H1 (cell line): ENCODE measurements around the gene EFEMP1. TPM values are rescaled to one million over a fixed set of nuclear protein-coding genes. Genes with fewer than 3 reads are reported as not detected.

Experiments
- CTCF ChIA-PET: fragments of 300-600 bp; sonication (Branson Sonifier 250); formaldehyde crosslinking; loops from one replicate; lab custom pipeline; 2021; ENCODE audit not compliant: partially characterized antibody; lab: Charles Lee
- POLR2A ChIA-PET: fragments of 300-600 bp; sonication (Branson Sonifier 250); formaldehyde crosslinking; loops from one replicate; lab custom pipeline; 2021; ENCODE audit warnings: inconsistent platforms; ENCODE audit not compliant: partially characterized antibody; lab: Charles Lee
- DNase-seq, 2 experiments: peaks; one replicate each; pipeline versions ENCODE4 v3.0.0 to v3.0.0-alpha.2; 2010 to 2022; ENCODE audit warnings: low spot score in 2 of 2, low read depth in 1 of 2, mixed read lengths in 1 of 2
- FAIRE-seq: peaks from 2 replicates; lab custom pipeline; 2011; peaks lifted over from hg19 to GRCh38; lab: Jason Lieb, UNC
- H2AFZ ChIP-seq: 2 replicates; pipeline ENCODE4 v1.8.1; 2012; ENCODE audit warnings: low read length, inconsistent platforms
- H2AK5ac ChIP-seq: 2 replicates; pipeline ENCODE4 v1.6.1; 2013; ENCODE audit warnings: low read depth, low read length
- H2BK120ac ChIP-seq: replicated peaks from 2 replicates; pipeline ENCODE3; 2013; ENCODE audit warnings: low read depth, low read length, inconsistent platforms
- H2BK12ac ChIP-seq: 2 replicates; pipeline ENCODE4 v1.6.1; 2013; ENCODE audit warnings: low read depth, low read length
- H2BK15ac ChIP-seq: 2 replicates; pipeline ENCODE4 v1.6.1; 2013; ENCODE audit warnings: low read length
- H2BK20ac ChIP-seq: 2 replicates; pipeline ENCODE4 v1.6.1; 2013; ENCODE audit warnings: low read length
- H2BK5ac ChIP-seq: 2 replicates; pipeline ENCODE4 v1.6.1; 2013; ENCODE audit warnings: low read depth, low read length
- H3K14ac ChIP-seq: 2 replicates; pipeline ENCODE4 v1.6.1; 2013; ENCODE audit warnings: inconsistent platforms; ENCODE audit not compliant: insufficient read length
- H3K18ac ChIP-seq: 2 replicates; pipeline ENCODE4 v1.6.1; 2013; ENCODE audit warnings: low read length; ENCODE audit errors: extremely low read depth
- H3K23ac ChIP-seq: 2 replicates; pipeline ENCODE4 v1.6.1; 2013; ENCODE audit warnings: inconsistent platforms; ENCODE audit not compliant: insufficient read length
- H3K23me2 ChIP-seq: 2 replicates; pipeline ENCODE4 v1.6.1; 2013; ENCODE audit warnings: low read depth, low read length
- H3K27ac ChIP-seq: 2 replicates; pipeline ENCODE4 v1.6.1; 2011; ENCODE audit warnings: low read depth, low read length, inconsistent platforms
- H3K27me3 ChIP-seq, 4 experiments: replicated peaks in 1 of 4; 1 replicate in 1 of 4; 2 replicates in 3 of 4; pipeline versions ENCODE4 v1.6.1 to v1.8.1; 2011 to 2013; ENCODE audit warnings: low read length in 3 of 4, mild to moderate bottlenecking in 3 of 4, inconsistent platforms in 2 of 4, mixed read lengths in 2 of 4, moderate library complexity in 1 of 4; ENCODE audit not compliant: control insufficient read depth in 3 of 4, insufficient read depth in 3 of 4; ENCODE audit errors: extremely low read depth in 1 of 4
- H3K36me3 ChIP-seq, 4 experiments: 2 replicates each; pipeline versions ENCODE4 v1.6.1 to v1.8.1; 2011 to 2013; ENCODE audit warnings: mild to moderate bottlenecking in 4 of 4, low read length in 3 of 4, moderate library complexity in 2 of 4, control low read depth in 1 of 4, inconsistent platforms in 1 of 4; ENCODE audit not compliant: insufficient read depth in 4 of 4, control insufficient read depth in 2 of 4
- H3K4ac ChIP-seq: replicated peaks from 2 replicates; pipeline ENCODE3; 2013; ENCODE audit warnings: low read length, low read depth, mixed read lengths, inconsistent platforms; ENCODE audit not compliant: insufficient read length
- H3K4me1 ChIP-seq, 4 experiments: replicated peaks in 1 of 4; 1 replicate in 1 of 4; 2 replicates in 3 of 4; pipeline versions ENCODE4 v1.6.1 to v1.8.1; 2011 to 2013; ENCODE audit warnings: low read length in 3 of 4, inconsistent platforms in 2 of 4, mixed read lengths in 1 of 4; ENCODE audit not compliant: insufficient read depth in 4 of 4, control insufficient read depth in 3 of 4
- H3K4me2 ChIP-seq, 2 experiments: 2 replicates each; pipeline versions ENCODE4 v1.6.1 to v1.8.1; 2011 to 2013; ENCODE audit warnings: low read depth in 2 of 2, low read length in 2 of 2, control low read depth in 1 of 2, inconsistent platforms in 1 of 2, mild to moderate bottlenecking in 1 of 2; ENCODE audit not compliant: insufficient read depth in 1 of 2
- H3K4me3 ChIP-seq, 4 experiments: fragments of 200-600, 300-600 bp in 1 of 4; sonication (generic), shearing (Covaris generic), sonication (Bioruptor Twin) in 1 of 4; 2 replicates each; pipeline versions ENCODE4 v1.5.1 to v1.8.1; 2011 to 2016; ENCODE audit warnings: low read length in 4 of 4, low read depth in 3 of 4, control low read depth in 2 of 4, inconsistent platforms in 2 of 4, mild to moderate bottlenecking in 2 of 4, mixed read lengths in 1 of 4, moderate library complexity in 1 of 4; ENCODE audit not compliant: insufficient read depth in 2 of 4; ENCODE audit errors: extremely low read depth in 1 of 4
- H3K56ac ChIP-seq: replicated peaks from 2 replicates; pipeline ENCODE3; 2013; ENCODE audit warnings: low read depth, mild to moderate bottlenecking, mixed read lengths, low read length, inconsistent platforms; ENCODE audit not compliant: insufficient read length
- H3K79me1 ChIP-seq: 2 replicates; pipeline ENCODE4 v1.6.1; 2013; ENCODE audit warnings: low read depth, low read length, control low read depth
- H3K79me2 ChIP-seq, 2 experiments: 2 replicates each; pipeline versions ENCODE4 v1.6.1 to v1.8.1; 2012 to 2013; ENCODE audit warnings: low read length in 2 of 2, mild to moderate bottlenecking in 2 of 2, inconsistent platforms in 1 of 2; ENCODE audit not compliant: insufficient read depth in 2 of 2, control insufficient read depth in 1 of 2
- H3K9ac ChIP-seq, 4 experiments: replicated peaks in 1 of 4; 1 replicate in 1 of 4; 2 replicates in 3 of 4; pipeline versions ENCODE4 v1.6.1 to v1.8.1; 2011 to 2013; ENCODE audit warnings: low read depth in 3 of 4, low read length in 3 of 4, control low read depth in 2 of 4, mild to moderate bottlenecking in 2 of 4, moderate library complexity in 2 of 4, inconsistent platforms in 1 of 4; ENCODE audit errors: extremely low read depth in 1 of 4
- H3K9me3 ChIP-seq, 2 experiments: 2 replicates each; pipeline versions ENCODE4 v1.6.1 to v1.8.1; 2012 to 2013; ENCODE audit warnings: mild to moderate bottlenecking in 2 of 2, moderate library complexity in 2 of 2, control low read depth in 1 of 2, inconsistent platforms in 1 of 2, low read depth in 1 of 2, low read length in 1 of 2, mixed read lengths in 1 of 2; ENCODE audit not compliant: insufficient read depth in 2 of 2
- H4K20me1 ChIP-seq, 2 experiments: replicated peaks in 1 of 2; 2 replicates each; pipeline versions ENCODE3 to v1.8.1; 2011 to 2013; ENCODE audit warnings: inconsistent platforms in 2 of 2, low read length in 2 of 2, mild to moderate bottlenecking in 1 of 2; ENCODE audit not compliant: insufficient read depth in 2 of 2, control insufficient read depth in 1 of 2
- H4K5ac ChIP-seq: 2 replicates; pipeline ENCODE4 v1.6.1; 2013; ENCODE audit warnings: low read length, low read depth, mixed read lengths, inconsistent platforms; ENCODE audit not compliant: insufficient read length
- H4K8ac ChIP-seq: 2 replicates; pipeline ENCODE4 v1.8.0; 2013; ENCODE audit warnings: mild to moderate bottlenecking, moderate library complexity, low read length, inconsistent platforms; ENCODE audit not compliant: insufficient read depth; ENCODE audit errors: extremely low read depth
- H4K91ac ChIP-seq: replicated peaks from 2 replicates; pipeline ENCODE3; 2013; ENCODE audit warnings: low read length, mixed read lengths, inconsistent platforms; ENCODE audit not compliant: insufficient read length
- EZH2 ChIP-seq: fragments of 200-600 bp; sonication (generic); IDR thresholded peaks from 2 replicates; pipeline ENCODE4 v1.7.1; 2012; ENCODE audit warnings: low read depth, mild to moderate bottlenecking, moderate library complexity, low read length, inconsistent platforms; ENCODE audit not compliant: severe bottlenecking
- MAFK ChIP-seq: IDR thresholded peaks from 2 replicates; pipeline ENCODE4 v1.6.1; 2012; ENCODE audit warnings: low read depth, mild to moderate bottlenecking, improper control_type of control experiment, low read length
- RXRA ChIP-seq: IDR thresholded peaks from 2 replicates; pipeline ENCODE4 v1.6.1; 2011; ENCODE audit warnings: low read depth, mild to moderate bottlenecking, low read length, moderate library complexity; ENCODE audit not compliant: insufficient read depth
- SRF ChIP-seq: IDR thresholded peaks from 2 replicates; pipeline ENCODE4 v1.6.1; 2011; ENCODE audit warnings: mild to moderate bottlenecking, low read depth, low read length, moderate library complexity
- ZNF274 ChIP-seq: IDR thresholded peaks from 2 replicates; pipeline ENCODE4 v1.7.0; 2012; ENCODE audit warnings: low read length, borderline replicate concordance; ENCODE audit errors: extremely low read depth
- WGBS, 2 experiments: shearing (Covaris generic) in 1 of 2; methylation state at CpG; one replicate each; pipeline versions ENCODE4 v1.1.6 to v1.1.7; 2013 to 2015; ENCODE audit warnings: low lambda C conversion rate in 2 of 2, mixed read lengths in 2 of 2, inconsistent platforms in 1 of 2, low coverage in 1 of 2, missing lambda C conversion rate in 1 of 2; ENCODE audit not compliant: insufficient replicate concordance in 2 of 2, insufficient coverage in 1 of 2, insufficient read length in 1 of 2; ENCODE audit errors: extremely low coverage in 1 of 2, missing lambda C conversion rate in 1 of 2; 5-methylcytosine and 5-hydroxymethylcytosine counted together
- polyA plus RNA-seq, 7 experiments: library from polyadenylated mRNA; depleted of rRNA in 3 of 7; stranded (reverse) in 5 of 7; unstranded in 2 of 7; fragments of >200 nt in 5 of 7; fragments of 200-250 nt in 2 of 7; gene quantifications; 1 replicate in 5 of 7; 2 replicates in 1 of 7; 4 replicates in 1 of 7; pipeline versions ENCODE4 v1.2.1 to v1.2.3, GENCODE V29; 2011 to 2013; ENCODE audit warnings: missing spikeins in 2 of 7, mixed read lengths in 2 of 7
- total RNA-seq: library from RNA; stranded (reverse); fragmentation: NEBNext Ultra II Directional; extraction: Animal tissue kit (Norgen Biotek cat#: 25700); gene quantifications from 2 replicates; pipeline ENCODE4 v1.2.1, GENCODE V29; 2021
- TF ChIP-seq, protein P1 (sequence below): IDR thresholded peaks from 2 replicates; pipeline ENCODE4 v1.6.1; 2011; ENCODE audit warnings: low read length, improper control_type of control experiment

Gene EFEMP1
- total and polyA plus RNA-seq, 2 of the 8 experiments (the other 6 are each of a cell fraction or from before 2014, with no cell fraction given): 15.5 to 19.7 TPM

DNA sequence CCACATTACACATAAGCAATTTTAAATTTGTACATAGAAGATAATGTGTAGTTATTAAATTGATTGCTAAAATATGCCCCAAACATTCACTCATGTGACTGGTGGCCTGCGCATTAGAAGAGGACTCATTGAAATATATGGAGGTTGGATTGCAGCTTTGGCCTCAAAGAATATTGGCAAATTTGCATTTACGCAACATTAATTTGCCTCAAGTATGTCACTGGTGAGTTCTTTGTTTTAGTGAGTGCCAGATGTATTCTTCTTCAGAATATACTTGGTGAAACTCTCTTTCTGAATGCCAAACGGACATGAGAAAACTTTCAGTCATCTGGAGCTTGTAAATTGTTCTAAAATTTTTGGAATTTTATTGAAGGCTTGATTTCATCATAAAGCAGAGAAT, 5.9 kb upstream of the EFEMP1 start:
- Histone ChIP-seq H3K18ac (no peak overlapping the region), H2BK15ac (no peak overlapping the region), H3K36me3 (no peaks in the 10 kb centered on the region), H3K9me3 (no peaks in the 10 kb centered on the region), H2BK20ac (no peak overlapping the region), H3K4me1 (no peaks in the 10 kb centered on the region), H3K4me2 (no peak overlapping the region), H2BK12ac (no peak overlapping the region), H2BK5ac (no peak overlapping the region), H4K5ac (no peak overlapping the region), H3K23me2 (no peaks in the 10 kb centered on the region), H2AK5ac (no peak overlapping the region), H3K4ac (no peak overlapping the region), H3K4me3 (no peak overlapping the region), H3K79me2 (no peaks in the 10 kb centered on the region), H3K27me3 (peaks cover 0 to 3% (median 2%) of the 10 kb centered on the region in 4 experiments; a peak in 4 of 7 replicates), H4K20me1 (no peaks in the 10 kb centered on the region), H3K79me1 (no peaks in the 10 kb centered on the region), H4K8ac (no peak overlapping the region), H4K91ac (no peak overlapping the region), H3K56ac (no peak overlapping the region), H3K14ac (no peak overlapping the region), H3K27ac (no peak overlapping the region), H2AFZ (no peak overlapping the region), H3K9ac (no peak overlapping the region), H3K23ac (no peak overlapping the region), H2BK120ac (no peak overlapping the region)
- WGBS, 2 experiments: 96% methylated on average over 3 of the region's 3 CpGs; no CpG with 5 or more reads in 1 of the 2 experiments
- ChIA-PET POLR2A (no interaction called here), CTCF (interaction anchor here (1.1 kb wide), 1 partner anchor 202 kb away, joined by 3 read pairs; no protein-coding TSS in a partner anchor)
- FAIRE-seq (no peak), DNase-seq (no peak)
- no peak for TF ChIP-seq ZNF274
- TF ChIP-seq EZH2: no peak
- TF ChIP-seq MAFK: no peak
- TF ChIP-seq, protein P1, sequence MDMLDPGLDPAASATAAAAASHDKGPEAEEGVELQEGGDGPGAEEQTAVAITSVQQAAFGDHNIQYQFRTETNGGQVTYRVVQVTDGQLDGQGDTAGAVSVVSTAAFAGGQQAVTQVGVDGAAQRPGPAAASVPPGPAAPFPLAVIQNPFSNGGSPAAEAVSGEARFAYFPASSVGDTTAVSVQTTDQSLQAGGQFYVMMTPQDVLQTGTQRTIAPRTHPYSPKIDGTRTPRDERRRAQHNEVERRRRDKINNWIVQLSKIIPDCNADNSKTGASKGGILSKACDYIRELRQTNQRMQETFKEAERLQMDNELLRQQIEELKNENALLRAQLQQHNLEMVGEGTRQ: no peak
- TF ChIP-seq RXRA: no peak
- TF ChIP-seq SRF: no peak
